Measurements from ENCODE around the gene RET.
A peak's percentile ranks its signal among the peaks of the same experiment; 100 is the strongest.

Gene RET

DNA sequence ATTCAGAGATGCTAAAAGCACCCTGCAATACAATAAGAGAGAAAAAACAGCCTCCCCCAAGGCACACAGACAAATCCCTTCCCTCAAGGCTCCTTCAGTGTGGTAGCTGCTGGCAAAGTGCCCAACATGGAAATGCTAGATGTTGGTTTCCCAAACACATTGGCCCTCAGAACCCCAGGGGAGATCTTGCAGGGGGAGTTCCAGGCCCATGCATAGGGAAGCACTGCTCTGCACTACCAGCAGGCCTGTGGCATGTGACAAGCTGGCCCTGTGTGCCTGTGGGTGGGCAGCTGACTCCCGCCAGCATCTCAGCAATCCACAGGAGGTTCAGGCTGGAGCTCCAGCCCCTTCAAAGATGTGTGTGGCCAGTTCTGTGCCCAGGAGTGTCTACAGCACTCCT lies 44.6 kb downstream of the RET start:
- DNase-seq (ENCODE audit: low spot score): no peak

DNA sequence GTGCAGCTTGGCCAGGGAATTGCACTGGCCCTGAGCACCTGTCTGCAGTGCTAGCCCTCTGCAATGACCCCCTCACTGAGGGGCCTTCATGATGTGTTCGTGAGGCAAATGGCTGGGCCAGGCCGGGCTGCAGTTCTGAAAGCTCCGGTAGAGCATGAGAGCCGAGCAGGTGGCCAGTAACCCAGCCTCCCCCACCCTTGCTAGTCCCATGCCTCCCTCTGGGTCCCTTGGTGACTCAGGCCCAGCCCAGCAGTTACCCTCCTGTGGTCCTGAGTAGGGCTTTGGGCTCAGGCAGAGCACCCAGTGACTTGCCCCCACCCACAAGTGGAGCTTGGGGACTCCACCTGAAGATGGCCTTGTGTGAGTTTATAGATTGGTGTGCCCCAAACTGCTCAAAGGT lies 45.2 kb downstream of the RET start:
- DNase-seq (ENCODE audit: low spot score): no peak

DNA sequence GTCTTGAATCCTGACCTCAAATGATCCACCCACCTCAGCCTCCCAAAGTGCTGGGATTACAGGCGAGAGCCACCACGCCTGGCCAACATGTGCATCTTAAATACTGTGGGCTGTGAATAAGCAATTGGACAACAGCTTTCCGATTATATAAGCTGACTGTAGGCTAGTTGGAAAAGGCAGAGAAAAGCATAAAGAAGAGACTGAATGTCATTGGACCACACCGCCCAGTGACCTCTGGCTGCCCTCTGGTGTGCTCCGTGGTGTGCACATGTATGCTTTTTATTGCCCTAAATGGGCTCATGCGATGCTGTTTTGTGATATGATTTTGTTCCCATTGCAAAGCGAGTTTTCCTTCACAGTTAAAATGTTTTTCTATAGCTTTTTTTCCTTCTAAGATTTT lies 46.0 kb downstream of the RET start:
- DNase-seq (ENCODE audit: low spot score): no peak

DNA sequence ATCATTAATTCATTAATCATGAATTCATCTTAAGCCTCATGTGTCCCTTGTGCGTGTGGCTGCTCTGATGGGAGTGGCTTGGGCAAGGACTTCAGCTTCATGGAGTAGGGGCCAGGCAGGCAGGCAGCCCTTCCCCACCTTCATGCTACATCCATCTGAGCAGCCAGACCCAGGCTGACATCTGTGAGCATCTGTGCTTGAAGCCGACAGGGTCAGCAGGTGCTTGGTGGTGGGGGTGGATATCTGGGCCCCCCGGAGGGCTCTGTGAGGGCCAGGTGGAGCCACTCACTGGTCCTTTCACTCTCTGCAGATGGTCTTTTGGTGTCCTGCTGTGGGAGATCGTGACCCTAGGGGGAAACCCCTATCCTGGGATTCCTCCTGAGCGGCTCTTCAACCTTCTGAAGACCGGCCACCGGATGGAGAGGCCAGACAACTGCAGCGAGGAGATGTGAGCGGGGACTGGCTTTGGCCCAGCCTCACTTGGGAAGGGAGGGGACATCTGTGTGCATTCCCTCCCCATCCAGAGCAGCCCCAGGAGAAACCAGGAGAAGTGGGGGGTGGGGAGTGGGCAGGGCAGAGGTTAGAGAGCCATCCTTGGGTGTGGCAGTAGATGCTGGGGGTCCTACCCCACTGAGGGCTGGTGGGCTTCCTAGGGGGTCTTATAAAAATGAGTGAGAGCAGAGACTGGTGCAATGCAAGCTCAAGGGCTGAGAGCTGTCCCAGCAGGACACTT lies 46.7 kb downstream of the RET start:
- no peak for DNase-seq (ENCODE audit: low spot score)

DNA sequence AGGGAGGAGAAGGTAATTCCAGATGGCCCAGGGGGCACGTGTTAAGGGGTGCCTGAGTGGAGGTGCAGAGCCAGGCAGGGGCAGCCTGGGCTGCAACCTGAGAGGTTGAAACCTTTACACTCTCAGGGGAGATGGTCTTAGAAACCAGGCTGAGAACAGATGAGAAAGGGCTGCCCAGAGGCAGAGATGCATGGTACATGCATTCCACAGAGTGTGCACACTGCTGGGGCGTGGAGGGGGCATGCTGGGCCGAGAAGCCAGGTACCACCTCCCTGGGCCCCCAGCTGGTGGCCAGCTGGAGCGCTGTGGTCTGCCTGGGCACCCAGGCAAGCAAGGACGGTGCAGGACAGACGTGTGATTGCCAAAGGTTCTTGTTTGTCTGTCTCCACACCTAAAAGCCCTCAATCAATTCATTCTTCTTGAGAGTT lies 47.2 kb downstream of the RET start:
- DNase-seq (ENCODE audit: low spot score): no peak

DNA sequence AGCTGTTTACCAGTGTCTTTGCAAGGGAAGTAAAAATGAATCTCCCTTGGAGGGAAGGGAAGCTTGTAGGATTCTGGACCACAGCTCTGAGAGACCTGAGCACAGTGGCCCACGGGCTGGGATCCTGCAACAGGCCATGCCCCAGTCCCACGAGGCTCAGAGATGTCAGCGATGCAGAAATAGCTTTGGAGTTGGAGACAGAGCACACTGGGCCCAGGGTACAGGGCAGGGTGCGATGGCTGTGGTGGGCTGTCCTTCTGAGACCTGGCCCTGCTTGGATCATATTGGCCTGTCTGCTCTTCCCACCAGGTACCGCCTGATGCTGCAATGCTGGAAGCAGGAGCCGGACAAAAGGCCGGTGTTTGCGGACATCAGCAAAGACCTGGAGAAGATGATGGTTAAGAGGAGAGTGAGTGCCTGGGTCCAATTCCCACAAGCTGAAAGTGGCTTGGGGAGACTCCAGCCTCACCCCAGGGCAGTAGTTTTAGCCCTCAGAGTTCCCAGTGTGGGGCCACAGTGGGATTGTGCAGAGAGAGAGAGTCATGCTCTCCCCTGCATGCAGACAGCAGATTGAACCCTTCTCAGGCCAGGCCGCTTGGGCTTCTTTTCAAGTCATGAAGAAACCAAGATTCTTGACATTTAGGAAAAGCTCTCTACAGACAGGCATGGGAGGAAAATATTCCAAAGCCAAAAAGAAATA lies 47.9 kb downstream of the RET start:
- DNase-seq (ENCODE audit: low spot score): no peak

DNA sequence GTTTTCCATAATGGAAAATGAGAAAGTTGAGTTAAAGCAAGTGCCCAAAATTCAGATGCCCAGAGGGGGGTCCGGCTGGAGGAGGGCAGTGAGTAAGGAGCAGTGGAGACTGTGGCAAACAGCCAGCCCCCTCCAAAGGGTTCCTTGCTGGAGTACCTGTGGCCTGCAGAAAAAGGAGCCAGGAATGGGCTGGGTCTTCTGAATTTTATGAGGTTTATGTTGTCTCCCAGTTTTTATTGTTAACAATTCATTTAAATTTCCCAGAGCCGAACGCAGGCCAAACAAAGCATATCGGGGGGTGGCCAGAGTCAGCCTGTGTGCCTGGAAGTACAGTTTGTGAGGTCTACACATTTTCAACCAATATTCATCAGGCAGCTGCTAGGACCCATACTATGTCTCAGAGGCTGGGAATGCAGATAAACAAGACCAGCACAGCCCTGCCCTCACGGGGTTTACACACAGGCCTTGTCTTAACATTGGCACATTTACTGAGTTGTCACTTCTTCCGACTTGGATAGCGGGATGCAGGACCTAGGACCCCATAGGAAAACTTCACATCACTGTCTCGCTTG lies 48.5 kb downstream of the RET start:
- DNase-seq (ENCODE audit: low spot score): no peak

DNA sequence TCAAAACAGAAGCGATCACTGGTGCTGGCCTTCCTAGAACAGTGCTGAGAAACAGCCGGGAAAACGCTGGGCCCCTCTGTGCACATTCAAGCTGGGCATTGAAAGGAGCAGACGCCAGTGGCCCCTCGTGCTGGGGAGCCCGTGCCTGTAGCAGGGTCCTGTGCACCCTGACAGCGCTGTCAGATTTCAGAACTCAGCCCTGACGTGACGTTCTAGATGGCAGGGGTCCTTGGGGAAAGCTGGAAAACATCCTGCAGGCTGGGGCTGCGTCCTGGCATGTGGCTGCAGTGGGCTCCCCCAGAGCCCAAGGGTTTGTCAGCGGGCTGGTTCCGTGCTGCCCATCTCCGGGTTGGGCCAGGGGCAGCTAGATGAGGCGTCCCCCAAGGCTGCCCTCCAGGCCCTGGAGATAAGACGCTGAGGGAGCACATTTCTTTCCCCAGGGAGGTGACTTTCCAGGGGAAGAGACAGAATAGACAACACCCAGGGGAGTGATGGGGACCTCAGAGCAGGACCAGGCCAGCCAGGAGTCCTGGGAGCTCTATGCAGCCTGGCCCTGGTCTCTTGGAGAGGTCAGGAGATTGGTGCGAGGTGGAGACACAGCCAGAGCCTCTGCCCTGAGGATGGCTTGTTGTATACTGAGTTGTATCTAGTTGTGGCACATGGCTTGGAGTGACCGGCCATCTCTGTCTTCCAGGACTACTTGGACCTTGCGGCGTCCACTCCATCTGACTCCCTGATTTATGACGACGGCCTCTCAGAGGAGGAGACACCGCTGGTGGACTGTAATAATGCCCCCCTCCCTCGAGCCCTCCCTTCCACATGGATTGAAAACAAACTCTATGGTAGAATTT lies 49.2 kb downstream of the RET start:
- no peak for DNase-seq (ENCODE audit: low spot score)

DNA sequence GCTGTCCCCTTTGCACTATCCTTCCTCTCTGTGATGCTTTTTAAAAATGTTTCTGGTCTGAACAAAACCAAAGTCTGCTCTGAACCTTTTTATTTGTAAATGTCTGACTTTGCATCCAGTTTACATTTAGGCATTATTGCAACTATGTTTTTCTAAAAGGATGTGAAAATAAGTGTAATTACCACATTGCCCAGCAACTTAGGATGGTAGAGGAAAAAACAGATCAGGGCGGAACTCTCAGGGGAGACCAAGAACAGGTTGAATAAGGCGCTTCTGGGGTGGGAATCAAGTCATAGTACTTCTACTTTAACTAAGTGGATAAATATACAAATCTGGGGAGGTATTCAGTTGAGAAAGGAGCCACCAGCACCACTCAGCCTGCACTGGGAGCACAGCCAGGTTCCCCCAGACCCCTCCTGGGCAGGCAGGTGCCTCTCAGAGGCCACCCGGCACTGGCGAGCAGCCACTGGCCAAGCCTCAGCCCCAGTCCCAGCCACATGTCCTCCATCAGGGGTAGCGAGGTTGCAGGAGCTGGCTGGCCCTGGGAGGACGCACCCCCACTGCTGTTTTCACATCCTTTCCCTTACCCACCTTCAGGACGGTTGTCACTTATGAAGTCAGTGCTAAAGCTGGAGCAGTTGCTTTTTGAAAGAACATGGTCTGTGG lies 50.0 kb downstream of the RET start:
- no peak for DNase-seq (ENCODE audit: low spot score)

DNA sequence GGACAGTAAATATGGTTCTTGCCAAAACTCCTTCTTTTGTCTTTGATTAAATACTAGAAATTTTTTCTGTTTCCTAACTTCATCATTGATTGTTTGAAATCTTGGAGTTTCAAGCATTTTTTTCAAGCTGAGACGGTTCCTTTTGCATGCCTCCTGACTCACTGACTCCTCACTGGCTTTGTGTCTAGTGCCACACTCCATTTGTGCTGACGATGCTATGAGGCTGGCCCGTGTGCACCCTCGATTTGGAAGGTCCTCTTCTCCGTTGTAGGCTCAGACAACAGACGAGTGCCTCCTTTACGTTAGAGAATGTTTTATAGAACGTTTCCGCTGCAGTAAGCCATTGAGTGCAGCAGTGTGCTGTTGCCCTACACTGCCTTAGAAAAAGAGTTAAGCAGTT lies 50.6 kb downstream of the RET start:
- DNase-seq (ENCODE audit: low spot score): no peak

DNA sequence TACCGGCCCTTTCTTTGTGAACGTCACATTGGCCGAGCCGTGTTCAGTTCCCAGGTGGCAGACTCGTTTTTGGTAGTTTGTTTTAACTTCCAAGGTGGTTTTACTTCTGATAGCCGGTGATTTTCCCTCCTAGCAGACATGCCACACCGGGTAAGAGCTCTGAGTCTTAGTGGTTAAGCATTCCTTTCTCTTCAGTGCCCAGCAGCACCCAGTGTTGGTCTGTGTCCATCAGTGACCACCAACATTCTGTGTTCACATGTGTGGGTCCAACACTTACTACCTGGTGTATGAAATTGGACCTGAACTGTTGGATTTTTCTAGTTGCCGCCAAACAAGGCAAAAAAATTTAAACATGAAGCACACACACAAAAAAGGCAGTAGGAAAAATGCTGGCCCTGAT lies 51.5 kb downstream of the RET start:
- no peak for DNase-seq (ENCODE audit: low spot score)

DNA sequence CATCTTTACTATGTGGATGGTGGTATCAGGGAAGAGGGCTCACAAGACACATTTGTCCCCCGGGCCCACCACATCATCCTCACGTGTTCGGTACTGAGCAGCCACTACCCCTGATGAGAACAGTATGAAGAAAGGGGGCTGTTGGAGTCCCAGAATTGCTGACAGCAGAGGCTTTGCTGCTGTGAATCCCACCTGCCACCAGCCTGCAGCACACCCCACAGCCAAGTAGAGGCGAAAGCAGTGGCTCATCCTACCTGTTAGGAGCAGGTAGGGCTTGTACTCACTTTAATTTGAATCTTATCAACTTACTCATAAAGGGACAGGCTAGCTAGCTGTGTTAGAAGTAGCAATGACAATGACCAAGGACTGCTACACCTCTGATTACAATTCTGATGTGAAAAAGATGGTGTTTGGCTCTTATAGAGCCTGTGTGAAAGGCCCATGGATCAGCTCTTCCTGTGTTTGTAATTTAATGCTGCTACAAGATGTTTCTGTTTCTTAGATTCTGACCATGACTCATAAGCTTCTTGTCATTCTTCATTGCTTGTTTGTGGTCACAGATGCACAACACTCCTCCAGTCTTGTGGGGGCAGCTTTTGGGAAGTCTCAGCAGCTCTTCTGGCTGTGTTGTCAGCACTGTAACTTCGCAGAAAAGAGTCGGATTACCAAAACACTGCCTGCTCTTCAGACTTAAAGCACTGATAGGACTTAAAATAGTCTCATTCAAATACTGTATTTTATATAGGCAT lies 52.3 kb downstream of the RET start:
- peak; percentile 31 for DNase-seq (ENCODE audit: low spot score)

DNA sequence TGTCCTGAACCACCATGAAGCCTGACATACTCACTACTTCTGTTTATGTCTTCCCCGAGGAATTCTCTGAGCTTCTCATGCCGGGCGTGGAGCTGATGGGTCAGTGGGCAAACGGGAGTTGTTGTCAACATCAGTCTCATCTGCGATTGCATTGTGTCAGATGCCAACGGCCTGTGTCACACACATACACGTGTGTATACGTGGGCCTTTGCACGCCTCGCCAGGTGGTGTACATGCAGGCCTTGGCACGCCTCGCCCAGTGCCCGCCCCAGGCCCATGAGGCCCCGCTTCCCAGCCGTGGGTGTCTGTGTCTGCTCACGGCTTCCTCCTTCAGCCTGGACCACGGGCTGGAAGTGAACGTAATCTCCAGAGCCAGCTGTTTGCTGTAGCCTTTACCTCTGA lies 53.9 kb downstream of the RET start:
- no peak for DNase-seq (ENCODE audit: low spot score)

DNA sequence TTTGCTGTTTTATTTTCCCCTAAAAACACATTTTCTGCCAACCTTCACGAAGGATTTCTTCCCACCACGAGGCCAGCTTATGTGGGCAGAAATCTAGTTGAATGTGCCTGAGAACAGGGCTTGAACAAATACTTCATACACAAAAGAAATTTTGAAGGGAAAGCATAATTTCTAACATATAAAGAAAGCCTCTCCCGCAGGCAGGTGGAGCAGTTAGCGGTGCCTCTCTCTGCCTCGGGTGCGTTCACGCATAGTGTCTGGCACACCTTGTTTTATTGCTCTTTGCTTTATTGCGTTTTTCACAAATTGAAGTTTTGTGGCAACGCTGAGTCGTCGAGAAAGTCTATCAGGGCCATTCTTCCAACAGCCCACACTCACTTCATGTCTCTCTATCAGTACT lies 54.4 kb downstream of the RET start:
- DNase-seq (ENCODE audit: low spot score): no peak

DNA sequence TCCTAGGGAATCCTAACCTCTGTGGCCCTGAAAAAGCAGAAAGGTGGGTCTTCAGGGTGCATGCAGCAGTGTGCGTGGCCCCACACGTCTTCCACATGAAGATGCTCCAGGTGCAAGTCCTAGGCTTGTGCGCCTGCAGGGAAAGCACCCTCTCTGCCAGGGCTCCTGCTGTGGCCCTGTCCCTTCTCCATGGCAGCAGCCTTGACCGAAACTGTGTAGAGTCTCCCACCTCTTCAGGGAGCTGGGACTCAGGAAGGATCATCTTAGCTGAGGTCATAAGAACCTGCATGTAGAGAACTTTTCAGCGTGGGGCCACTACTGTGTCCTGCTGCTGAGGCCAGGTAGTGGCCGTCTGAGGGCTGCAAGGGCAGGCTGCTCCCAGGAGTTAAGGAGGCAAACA lies 55.0 kb downstream of the RET start:
- DNase-seq (ENCODE audit: low spot score): no peak

DNA sequence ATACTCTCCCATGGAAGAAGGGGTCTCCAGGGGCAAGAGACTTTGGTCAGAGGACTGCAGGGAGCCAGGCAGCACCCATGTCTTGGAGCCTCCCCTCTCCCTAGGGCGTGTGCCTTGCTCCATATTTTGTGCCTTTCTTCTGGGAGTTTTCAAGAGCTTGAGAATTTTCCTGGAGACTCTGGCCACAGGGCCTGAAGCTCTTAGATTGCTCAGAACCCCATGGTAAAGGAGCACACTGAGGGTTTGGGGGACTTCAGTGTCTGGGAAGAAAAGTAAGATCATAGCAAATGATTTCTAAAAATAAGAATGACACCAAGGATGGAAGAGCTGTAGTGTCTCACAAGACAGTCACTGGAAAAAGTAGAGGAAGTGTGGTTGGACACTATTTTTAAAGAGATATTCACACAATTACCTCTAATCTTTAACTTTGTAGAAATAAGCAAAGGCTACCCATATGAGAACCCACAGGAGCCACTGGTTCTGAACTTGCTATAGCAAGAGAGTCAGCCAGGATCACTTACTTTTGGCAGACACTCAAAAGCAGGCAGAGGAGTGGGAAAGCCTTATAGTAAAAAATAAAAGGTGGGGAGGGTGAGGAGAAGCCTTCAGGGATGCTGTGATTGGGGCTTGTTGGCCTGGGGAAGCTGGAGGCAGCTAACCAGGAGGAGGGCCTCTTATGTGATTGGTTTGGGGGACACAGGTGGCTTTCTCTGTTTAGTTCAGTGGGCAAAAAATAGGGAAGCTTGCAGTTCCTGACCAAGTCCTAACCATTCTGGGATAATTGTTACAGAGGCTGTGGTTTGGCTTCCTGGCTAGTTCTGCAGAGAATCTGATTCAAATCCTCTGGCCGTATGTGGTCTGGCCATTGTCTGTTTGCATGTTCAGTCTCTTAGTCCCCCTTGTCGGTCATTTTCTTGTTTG lies 56.3 kb downstream of the RET start:
- no peak for DNase-seq (ENCODE audit: low spot score)

DNA sequence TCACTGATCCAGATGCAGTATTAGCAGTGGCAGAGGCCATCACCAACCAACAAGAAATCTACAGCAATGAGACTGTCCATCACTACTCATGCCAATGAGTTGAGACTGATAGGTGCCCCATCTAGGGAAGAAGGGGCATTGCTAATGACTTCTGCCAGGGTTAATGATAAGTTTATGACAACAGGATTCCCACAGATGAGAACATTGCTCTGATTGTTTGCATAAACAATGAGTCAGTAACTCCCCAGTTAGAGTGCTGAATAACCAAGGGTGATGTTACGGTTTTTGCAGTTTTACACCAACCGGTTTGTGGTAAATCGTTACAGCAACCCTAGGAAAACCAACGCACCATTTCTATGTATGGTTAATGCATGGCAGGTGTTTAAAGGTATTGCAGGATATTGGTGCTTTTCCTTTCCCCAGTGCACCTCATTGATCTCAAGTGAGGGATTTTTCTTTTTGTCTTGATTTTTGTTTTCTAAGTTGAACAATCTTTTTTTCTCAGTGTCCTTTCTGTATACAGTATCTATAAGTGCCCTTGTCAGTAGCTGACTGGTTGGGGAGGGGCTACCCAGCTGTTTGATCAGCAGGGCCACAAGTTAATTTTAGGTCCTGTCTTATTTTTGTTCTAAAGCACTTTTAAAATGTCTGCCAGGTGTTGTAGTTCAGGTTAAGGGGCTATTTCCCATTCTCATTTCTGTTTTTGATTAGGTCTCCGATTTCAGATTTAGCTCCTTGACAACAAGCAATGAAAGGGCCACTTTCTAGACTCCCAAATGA lies 57.4 kb downstream of the RET start:
- DNase-seq (ENCODE audit: low spot score): no peak

DNA sequence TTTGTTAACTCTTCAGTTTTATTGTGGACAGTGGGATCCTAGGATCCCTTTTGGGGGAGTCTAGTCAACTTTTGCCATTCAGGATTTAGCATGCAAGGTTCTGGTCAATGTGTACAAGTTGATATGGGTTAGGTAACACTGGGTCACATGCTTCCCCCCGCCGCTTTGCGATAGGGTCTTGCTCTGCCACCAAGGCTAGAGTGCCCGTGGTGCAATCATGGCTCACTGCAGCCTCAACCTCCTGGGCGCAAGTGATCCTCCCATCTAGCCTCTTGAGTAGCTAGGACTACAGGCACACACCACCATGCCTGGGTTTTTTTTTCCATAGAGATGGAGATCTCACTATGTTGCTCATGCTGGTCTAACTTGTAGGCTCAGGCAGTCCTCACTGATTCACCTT lies 58.2 kb downstream of the RET start:
- no peak for DNase-seq (ENCODE audit: low spot score)

DNA sequence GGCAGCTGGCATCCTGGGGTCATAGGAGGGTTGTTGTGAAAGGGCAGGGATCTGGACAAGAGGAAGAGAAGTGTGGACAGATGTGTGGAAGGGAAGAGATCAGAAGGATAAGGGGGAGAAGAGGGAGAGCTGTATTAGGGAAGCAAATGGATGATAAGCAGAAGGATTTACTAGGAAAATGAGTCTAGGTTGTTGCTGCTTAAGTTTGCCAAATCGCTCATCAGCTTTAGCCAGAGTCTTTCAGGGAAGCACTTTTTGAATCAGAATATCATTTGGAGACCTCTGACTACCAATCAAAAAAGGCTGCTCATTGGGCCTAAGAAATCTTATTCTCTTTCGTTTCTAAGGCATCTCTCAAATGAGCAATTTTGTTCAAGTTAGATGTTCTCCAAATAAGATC lies 58.8 kb downstream of the RET start:
- no peak for DNase-seq (ENCODE audit: low spot score)
